Esophagus squamous epithelium (tissue), 5 donors: Measurements from ENCODE around the gene PMEL. TPM values are rescaled to one million over a fixed set of nuclear protein-coding genes. Genes with fewer than 3 reads are reported as not detected.

Experiments
- DNase-seq: peaks from one replicate; lab custom pipeline; 2025; lab: John Stamatoyannopoulos, UW
- H3K27ac ChIP-seq, 4 donors: fragments of 200-600 bp; sonication (generic); one replicate each; pipeline ENCODE4 v1.5.1; 2016 to 2019; ENCODE audit warnings: mild to moderate bottlenecking in 1 of 4
- H3K27me3 ChIP-seq, 4 donors: fragments of 200-600 bp; sonication (generic); 1 replicate in 3 of 4; 2 replicates in 1 of 4; pipeline versions ENCODE4 v1.5.1 to v1.6.0; 2017 to 2021; ENCODE audit warnings: antibody characterized with exemption in 1 of 4
- H3K36me3 ChIP-seq, 3 donors: fragments of 200-600 bp; sonication (generic); one replicate each; pipeline ENCODE4 v1.5.1; 2016 to 2019
- H3K4me1 ChIP-seq, 3 donors: fragments of 200-600 bp; sonication (generic); one replicate each; pipeline ENCODE4 v1.5.1; 2017 to 2019
- H3K4me3 ChIP-seq, 4 donors: fragments of 200-600 bp; sonication (generic); 1 replicate in 3 of 4; 2 replicates in 1 of 4; pipeline ENCODE4 v1.5.1; 2016 to 2019; ENCODE audit warnings: mild to moderate bottlenecking in 2 of 4, moderate library complexity in 1 of 4
- H3K9me3 ChIP-seq, 3 donors: fragments of 200-600 bp; sonication (generic); one replicate each; pipeline ENCODE4 v1.5.1; 2016 to 2019
- POLR2A ChIP-seq, 4 donors: fragments of 450-650 bp; IDR thresholded peaks; one replicate each; pipeline ENCODE4 v1.6.1; 2017; ENCODE audit warnings: antibody characterized with exemption in 4 of 4, mild to moderate bottlenecking in 4 of 4, moderate library complexity in 3 of 4
- WGBS, 2 donors: methylation state at CpG; one replicate each; pipeline ENCODE4 v1.1.5; 2018; 5-methylcytosine and 5-hydroxymethylcytosine counted together
- intact Hi-C: fragments of 100-400 bp; cut with DNase I; formaldehyde crosslinking; loops from one replicate; pipeline ENCODE4 v1.15.0; 2022
- total RNA-seq, 4 donors: library from RNA; depleted of rRNA; stranded (reverse); fragments of >200 nt; gene quantifications; one replicate each; pipeline ENCODE4 v1.1.0, GENCODE V29; 2016
- TF ChIP-seq, protein P1 (sequence below), 6 experiments: fragments of 450-650 bp in 4 of 6; fragments of 200-600 bp in 2 of 6; sonication (generic) in 2 of 6; IDR thresholded peaks; one replicate each; pipeline ENCODE4 v1.5.1; 2016 to 2019; ENCODE audit warnings: antibody characterized with exemption in 6 of 6, mild to moderate bottlenecking in 4 of 6, moderate library complexity in 4 of 6
- donor health status: DM: yes; HTN: yes; CAD: no.

PMEL gene
- total RNA-seq, 4 donors from 2014 or later = 0.48 to 3.4 (median 0.67) TPM

DNA sequence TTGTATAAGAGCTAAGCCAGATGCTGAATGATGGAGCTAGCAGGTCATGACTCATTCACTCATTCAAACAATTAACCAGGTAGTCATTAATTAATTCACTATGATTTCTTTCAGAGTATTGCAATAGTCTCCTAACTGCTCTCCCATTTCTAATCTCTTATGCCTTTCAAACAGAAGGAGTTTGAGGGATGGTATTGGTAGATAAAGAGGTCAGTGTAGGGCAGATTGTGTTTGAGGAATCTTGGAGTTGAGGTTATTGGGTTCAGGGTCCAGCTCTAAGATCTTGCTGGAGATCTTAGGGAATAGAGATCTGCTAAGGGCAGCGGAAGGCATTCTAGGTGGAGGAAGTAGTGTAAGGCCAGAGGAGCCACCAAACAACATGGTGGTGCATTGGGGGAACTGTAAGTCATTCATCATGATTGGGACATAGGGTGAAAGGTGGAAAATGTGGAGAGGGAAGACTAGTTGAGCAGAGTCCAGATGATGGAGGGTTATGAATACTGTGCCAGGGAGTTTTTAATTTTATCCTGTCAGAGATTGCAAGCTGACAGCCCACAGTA, 23.2 kb downstream of the PMEL start:
- H3K27ac ChIP-seq = no peak overlapping the region
- DNase-seq = no peak
- H3K27me3 ChIP-seq = no peaks in the 10 kb centered on the region
- TF ChIP-seq, protein P1, sequence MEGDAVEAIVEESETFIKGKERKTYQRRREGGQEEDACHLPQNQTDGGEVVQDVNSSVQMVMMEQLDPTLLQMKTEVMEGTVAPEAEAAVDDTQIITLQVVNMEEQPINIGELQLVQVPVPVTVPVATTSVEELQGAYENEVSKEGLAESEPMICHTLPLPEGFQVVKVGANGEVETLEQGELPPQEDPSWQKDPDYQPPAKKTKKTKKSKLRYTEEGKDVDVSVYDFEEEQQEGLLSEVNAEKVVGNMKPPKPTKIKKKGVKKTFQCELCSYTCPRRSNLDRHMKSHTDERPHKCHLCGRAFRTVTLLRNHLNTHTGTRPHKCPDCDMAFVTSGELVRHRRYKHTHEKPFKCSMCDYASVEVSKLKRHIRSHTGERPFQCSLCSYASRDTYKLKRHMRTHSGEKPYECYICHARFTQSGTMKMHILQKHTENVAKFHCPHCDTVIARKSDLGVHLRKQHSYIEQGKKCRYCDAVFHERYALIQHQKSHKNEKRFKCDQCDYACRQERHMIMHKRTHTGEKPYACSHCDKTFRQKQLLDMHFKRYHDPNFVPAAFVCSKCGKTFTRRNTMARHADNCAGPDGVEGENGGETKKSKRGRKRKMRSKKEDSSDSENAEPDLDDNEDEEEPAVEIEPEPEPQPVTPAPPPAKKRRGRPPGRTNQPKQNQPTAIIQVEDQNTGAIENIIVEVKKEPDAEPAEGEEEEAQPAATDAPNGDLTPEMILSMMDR (IDR thresholded peaks at IDR 0.05) = no peak
- no peak for TF ChIP-seq POLR2A (IDR thresholded peaks at IDR 0.05)
- H3K36me3 ChIP-seq = peaks cover 17 to 97% (median 59%) of the 10 kb centered on the region in 3 donors
- peaks cover 7 to 39% (median 19%) of the 10 kb centered on the region in 3 donors for H3K4me1 ChIP-seq
- 91 to 100% methylated on average over 1 of the region's 1 CpG for WGBS, 2 donors
- no peaks in the 10 kb centered on the region for H3K9me3 ChIP-seq
- H3K4me3 ChIP-seq = no peak overlapping the region
- intact Hi-C loops = loop anchor here (5.0 kb wide), 1 partner anchor 200 kb away; the partner anchor contains the start of gene GDF11

GRCh38 chr12:55942055-55942454, 23.8 kb downstream of the PMEL start:
- H3K4me3 ChIP-seq = no peak overlapping the region
- peak overlapping the region in 1 of 4 donors; percentile 7 for H3K27ac ChIP-seq
- no peaks in the 10 kb centered on the region for H3K27me3 ChIP-seq
- no peak for TF ChIP-seq POLR2A (IDR thresholded peaks at IDR 0.05)
- TF ChIP-seq, protein P1 (IDR thresholded peaks at IDR 0.05) = no peak
- peaks cover 7 to 45% (median 19%) of the 10 kb centered on the region in 3 donors for H3K4me1 ChIP-seq
- H3K36me3 ChIP-seq = peaks cover 17 to 97% (median 58%) of the 10 kb centered on the region in 3 donors
- WGBS, 2 donors = 71 to 81% methylated on average over 3 to 4 of the region's 4 CpGs
- DNase-seq = no peak
- intact Hi-C loops = loop anchor here (5.0 kb wide), 1 partner anchor 200 kb away; the partner anchor contains the start of gene GDF11
- no peaks in the 10 kb centered on the region for H3K9me3 ChIP-seq

- H3K27ac ChIP-seq = peak overlapping the region; percentile 70 to 100 (median 88)
- 13 to 26% methylated on average over 2 to 12 of the region's 18 CpGs for WGBS, 2 donors
- peaks cover 17 to 97% (median 51%) of the 10 kb centered on the region in 3 donors for H3K36me3 ChIP-seq
- intact Hi-C loops = loop anchor here (5.0 kb wide), 1 partner anchor 198 kb away; the partner anchor contains the start of gene GDF11
- H3K4me3 ChIP-seq = peak overlapping the region in 3 of 4 donors; percentile 13 to 47 (median 14)
- peaks cover 7 to 64% (median 19%) of the 10 kb centered on the region in 3 donors for H3K4me1 ChIP-seq
- H3K9me3 ChIP-seq = no peaks in the 10 kb centered on the region
- DNase-seq = no peak
- no peaks in the 10 kb centered on the region for H3K27me3 ChIP-seq
- TF ChIP-seq, protein P1 (IDR thresholded peaks at IDR 0.05) = peak; percentile 85 to 92 (median 90)
- peak in 1 of 4 donors; percentile 11 for TF ChIP-seq POLR2A (IDR thresholded peaks at IDR 0.05)
These were observed 25.6 kb downstream of the PMEL start for GRCh38 chr12:55940065-55940732.

DNA sequence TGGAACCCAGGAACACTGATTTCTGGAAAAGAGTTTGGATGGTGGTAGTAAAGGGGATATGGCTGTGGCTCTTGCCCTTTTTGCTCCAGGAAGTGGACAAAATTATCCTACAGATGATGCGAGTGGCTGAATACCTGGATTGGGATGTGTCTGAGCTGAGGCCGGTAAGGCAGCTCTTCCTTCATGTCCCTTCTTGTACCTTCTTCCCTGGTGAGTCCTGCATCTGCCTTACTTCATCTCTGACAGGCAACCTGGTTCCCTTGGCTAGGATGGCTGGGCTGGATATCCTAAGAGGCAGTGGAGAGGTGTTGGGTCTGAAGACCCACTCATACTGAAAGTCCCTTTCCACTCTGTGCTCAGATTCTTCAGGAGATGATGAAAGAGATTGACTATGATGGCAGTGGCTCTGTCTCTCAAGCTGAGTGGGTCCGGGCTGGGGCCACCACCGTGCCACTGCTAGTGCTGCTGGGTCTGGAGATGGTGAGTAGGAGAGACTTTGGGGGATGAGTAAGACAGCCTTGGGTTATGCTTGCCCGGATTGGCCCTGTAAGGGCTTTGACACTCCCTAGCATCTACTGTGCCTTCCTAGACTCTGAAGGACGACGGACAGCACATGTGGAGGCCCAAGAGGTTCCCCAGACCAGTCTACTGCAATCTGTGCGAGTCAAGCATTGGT, 26.9 kb downstream of the PMEL start:
- H3K4me3 ChIP-seq = no peak overlapping the region
- TF ChIP-seq POLR2A (IDR thresholded peaks at IDR 0.05) = no peak
- TF ChIP-seq, protein P1 (IDR thresholded peaks at IDR 0.05) = no peak
- intact Hi-C loops = no loop called here
- no peaks in the 10 kb centered on the region for H3K27me3 ChIP-seq
- DNase-seq = no peak
- H3K27ac ChIP-seq = peak overlapping the region; percentile 70 to 100 (median 88)
- H3K36me3 ChIP-seq = peaks cover 9 to 85% (median 39%) of the 10 kb centered on the region in 3 donors
- WGBS, 2 donors = 38 to 59% methylated on average over 3 to 6 of the region's 8 CpGs
- H3K9me3 ChIP-seq = no peaks in the 10 kb centered on the region
- H3K4me1 ChIP-seq = peaks cover 12 to 76% (median 21%) of the 10 kb centered on the region in 3 donors
